GM18505 (cell line): ENCODE data around the gene CRNKL1.

ENCODE experiments used
- ATAC-seq: cut with Tn5 transposase; IDR thresholded peaks from one replicate; pipeline ENCODE4 v1.9.1; 2021; ENCODE audit not compliant: unreplicated experiment
- POLR2A ChIP-seq: IDR thresholded peaks from 4 replicates; pipeline ENCODE4 v1.6.1; 2011; ENCODE audit warnings: borderline replicate concordance; ENCODE audit not compliant: insufficient read depth, insufficient read length; ENCODE audit errors: extremely low read depth

The CRNKL1 gene

GRCh38 chr20:20031790-20032189 lies 20.5 kb downstream of the CRNKL1 start:
- no peak for ATAC-seq
- no peak for TF ChIP-seq POLR2A

GRCh38 chr20:20027284-20027683 lies 25.0 kb downstream of the CRNKL1 start:
- TF ChIP-seq POLR2A: no peak
- ATAC-seq: no peak

- no peak for TF ChIP-seq POLR2A
- no peak for ATAC-seq
Observed at GRCh38 chr20:20024942-20025341, 27.3 kb downstream of the CRNKL1 start.

- ATAC-seq: no peak
- no peak for TF ChIP-seq POLR2A
Observed at GRCh38 chr20:20023395-20023794, 28.9 kb downstream of the CRNKL1 start.

- ATAC-seq: peak; percentile 65
- no peak for TF ChIP-seq POLR2A
Observed at GRCh38 chr20:20022498-20022897, 29.8 kb downstream of the CRNKL1 start.

GRCh38 chr20:20021835-20022234 lies 30.4 kb downstream of the CRNKL1 start:
- no peak for TF ChIP-seq POLR2A
- no peak for ATAC-seq

- no peak for TF ChIP-seq POLR2A
- ATAC-seq: no peak
Observed at GRCh38 chr20:20020908-20021307, 31.4 kb downstream of the CRNKL1 start.

- TF ChIP-seq POLR2A: no peak
- ATAC-seq: no peak
Observed at GRCh38 chr20:20019123-20019522, 33.1 kb downstream of the CRNKL1 start.

- TF ChIP-seq POLR2A: no peak
Observed at GRCh38 chr20:20018366-20018765, 33.9 kb downstream of the CRNKL1 start.

GRCh38 chr20:20017844-20018185 lies 34.5 kb downstream of the CRNKL1 start:
- TF ChIP-seq POLR2A: no peak
- ATAC-seq: no peak

More at GRCh38 chr20:20018366-20018765, 33.9 kb downstream of the CRNKL1 start:
- ATAC-seq: no peak

GRCh38 chr20:20017001-20017843 lies 35.0 kb downstream of the CRNKL1 start, which contains the start of gene NAA20:
Gene NAA20, plus strand, starts transcription at chr20:20017362. Its CDS starts 35 bp downstream, at chr20:20017397.
- peak; percentile 55 for TF ChIP-seq POLR2A

GRCh38 chr20:20014659-20015058 lies 37.6 kb downstream of the CRNKL1 start:
- no peak for ATAC-seq
- TF ChIP-seq POLR2A: no peak

More at GRCh38 chr20:20017001-20017843, 35.0 kb downstream of the CRNKL1 start, which contains the start of gene NAA20:
- ATAC-seq: peak; percentile 98

GRCh38 chr20:20012541-20012940 lies 39.7 kb downstream of the CRNKL1 start:
- no peak for ATAC-seq
- TF ChIP-seq POLR2A: no peak
